Measurements from ENCODE around the gene PEAK3.

Gene PEAK3

GRCh38 chr19:2315121-2315817 is 33.3 kb upstream of the PEAK3 start:
- FAIRE-seq, result no peak

- no peak for FAIRE-seq
Measured at GRCh38 chr19:2312820-2313501, 31.0 kb upstream of the PEAK3 start.

DNA sequence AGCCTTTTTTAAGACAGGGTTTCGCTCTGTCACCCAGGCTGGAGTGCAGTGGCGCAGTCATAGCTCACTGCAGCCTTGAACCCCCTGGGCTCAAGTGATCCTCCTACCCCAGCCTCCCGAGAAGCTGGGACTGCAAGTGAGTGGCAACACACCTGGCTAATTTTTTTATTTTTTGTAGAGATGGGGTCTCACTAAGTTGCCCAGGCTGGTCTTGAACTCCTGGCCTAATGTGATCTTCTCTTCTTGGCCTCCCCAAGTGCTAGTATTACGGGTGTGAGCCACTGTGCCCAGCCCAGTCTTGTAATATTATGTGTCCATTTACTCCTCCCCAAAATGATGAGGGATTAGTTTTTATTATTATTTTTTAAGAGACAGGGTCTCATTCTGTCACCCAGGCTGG is 29.1 kb upstream of the PEAK3 start:
- no peak for FAIRE-seq

DNA sequence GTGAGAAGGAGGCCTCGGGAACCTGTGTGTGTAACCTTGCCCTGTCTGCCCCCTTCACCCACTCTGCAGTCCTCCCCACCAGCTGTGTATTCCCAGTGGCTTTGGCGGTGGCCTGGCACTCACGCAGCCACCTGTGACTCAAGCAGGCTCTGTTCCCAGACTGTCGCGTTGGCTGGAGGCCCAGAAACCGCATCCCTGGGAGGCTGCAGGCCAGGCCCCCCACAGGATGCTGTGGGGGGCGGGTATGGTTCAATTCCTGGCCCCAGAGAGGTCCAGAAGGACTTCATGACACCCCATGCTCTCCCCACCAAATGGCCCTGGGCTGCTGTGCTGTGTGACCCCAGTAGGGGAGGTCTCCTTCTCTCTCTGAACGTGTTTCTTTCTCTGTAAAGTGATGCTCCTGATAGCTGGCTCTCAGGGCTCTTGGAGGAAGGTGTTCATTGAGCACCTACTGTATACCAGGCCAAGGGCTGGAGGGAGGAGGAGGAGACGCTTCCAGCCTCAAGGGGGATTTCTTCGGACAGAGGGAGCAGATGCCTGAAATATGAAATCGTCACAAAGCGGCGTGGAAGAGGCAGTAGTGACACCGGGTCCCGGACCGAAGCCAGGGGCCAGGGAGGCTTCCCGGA is 27.9 kb upstream of the PEAK3 start:
- FAIRE-seq, result no peak

DNA sequence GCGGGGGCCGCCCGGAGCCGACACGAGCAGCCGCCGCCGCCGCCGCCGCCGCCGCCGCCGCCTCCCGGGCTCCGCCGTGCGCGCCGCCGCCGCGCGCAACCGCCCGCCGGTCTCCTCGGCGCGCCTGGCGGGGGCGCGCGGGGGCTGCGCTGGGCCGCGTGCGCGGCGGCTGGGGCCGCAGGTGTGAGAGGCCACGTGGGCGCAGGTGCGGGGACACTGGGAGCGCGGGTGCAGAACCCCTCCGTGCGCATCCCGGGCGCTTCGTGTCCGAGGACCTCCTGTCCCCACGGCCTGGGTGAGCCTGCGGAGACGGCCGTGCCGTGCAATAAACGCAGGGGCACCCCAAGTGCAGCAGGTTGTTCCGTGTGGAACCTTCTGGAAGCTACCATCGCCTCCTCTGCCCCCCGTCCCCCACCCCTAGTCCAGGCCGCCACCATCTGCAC is 26.2 kb upstream of the PEAK3 start, which contains the start of gene LINGO3:
TSS of gene LINGO3 (minus strand) at position 41 of the 443 bp plus-strand sequence. CDS start 16,378 bp downstream, outside the sequence.
- no peak for FAIRE-seq

DNA sequence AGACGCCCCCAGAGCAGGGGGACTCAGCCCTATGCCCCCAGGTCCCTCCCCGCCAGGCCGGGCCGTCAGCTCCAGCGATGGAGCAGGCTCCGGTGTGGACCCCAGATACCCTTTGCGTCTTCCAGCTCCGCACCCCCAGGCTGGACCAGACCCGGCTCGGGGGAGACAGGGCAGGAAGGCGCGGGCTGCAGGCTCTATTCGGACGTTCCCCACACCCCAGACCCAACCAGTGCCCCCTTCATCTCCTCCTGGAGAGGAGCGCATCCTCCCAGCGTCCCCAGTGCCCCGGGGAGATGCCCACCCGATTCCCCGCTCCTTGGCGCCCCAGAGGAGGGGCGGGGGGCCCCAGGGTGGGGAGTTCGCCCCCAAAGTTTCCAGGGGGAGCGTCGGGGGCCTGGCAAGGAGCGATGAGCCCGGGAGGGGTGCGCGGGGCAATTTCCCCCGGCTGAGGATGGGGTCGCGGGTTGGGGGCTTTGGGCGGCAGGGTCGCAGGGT is 25.6 kb upstream of the PEAK3 start:
- no peak for FAIRE-seq

- no peak for FAIRE-seq
Measured at GRCh38 chr19:2306971-2307370, 25.0 kb upstream of the PEAK3 start.

GRCh38 chr19:2306281-2306806 is 24.4 kb upstream of the PEAK3 start:
- no peak for FAIRE-seq

DNA sequence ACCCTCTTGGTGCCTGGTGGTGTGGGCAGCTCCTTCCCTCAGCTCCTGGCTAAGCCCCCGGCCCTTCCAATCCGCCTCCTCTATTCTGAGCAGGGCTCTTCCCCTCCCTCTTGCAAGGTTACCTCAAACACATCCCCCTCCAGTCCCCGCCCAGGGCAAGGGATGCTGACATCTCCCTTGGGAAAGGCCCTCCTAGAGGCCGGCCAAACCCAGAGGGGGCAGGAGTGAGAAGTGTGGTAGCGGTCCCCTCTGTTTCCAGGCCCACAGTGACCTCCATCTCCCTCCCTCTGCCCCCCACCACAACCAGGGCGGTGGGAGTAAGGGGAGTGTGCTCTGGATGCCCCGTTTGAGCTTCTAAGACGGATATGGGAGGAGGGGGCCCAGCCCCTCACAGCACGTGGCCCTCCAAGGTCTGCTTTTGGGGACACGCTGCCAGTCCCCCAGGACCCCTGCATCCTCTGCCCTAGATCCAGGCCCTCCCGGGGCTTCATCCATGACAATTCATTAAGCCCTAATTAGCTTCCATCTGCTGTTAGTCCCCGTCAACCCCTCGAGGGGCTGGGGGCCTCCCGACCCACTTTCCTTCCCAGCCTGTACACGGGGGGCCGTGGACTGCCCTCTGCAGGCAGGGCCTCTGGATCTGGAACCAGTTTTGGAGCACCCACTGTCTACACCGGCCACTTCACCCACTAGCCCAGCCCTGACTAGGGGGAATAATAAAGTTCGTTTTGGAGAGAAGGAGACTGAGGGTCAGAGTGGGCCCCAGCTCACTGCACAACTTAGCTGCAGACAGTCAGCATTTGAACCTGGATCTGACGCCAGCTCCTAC is 23.7 kb upstream of the PEAK3 start:
- FAIRE-seq, result no peak

GRCh38 chr19:2303211-2303798 is 21.3 kb upstream of the PEAK3 start:
- FAIRE-seq, result no peak

- FAIRE-seq, result no peak
Measured at GRCh38 chr19:2302319-2303210, 20.6 kb upstream of the PEAK3 start.

GRCh38 chr19:2300533-2300932 is 18.6 kb upstream of the PEAK3 start:
- FAIRE-seq, result no peak

DNA sequence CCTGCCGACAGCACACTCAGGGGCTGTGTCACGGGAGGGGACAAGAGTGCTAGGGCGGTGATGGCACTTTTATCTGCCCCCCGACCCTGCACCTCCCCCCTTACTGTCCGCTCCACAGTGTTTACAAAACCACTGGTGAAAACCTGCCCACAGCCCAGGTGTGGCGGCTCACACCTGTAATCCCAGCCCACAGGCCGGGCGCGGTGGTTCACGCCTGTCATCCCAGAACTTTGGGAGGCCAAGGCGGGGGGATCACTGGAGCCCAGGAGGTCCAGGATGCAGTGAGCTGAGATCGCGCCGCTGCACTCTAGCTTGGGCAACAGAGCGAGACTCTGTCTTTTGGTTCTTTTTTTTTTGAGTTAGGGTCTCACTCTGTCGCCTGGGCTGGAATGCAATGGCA is 14.2 kb upstream of the PEAK3 start:
- no peak for FAIRE-seq

- FAIRE-seq, result no peak
Measured at GRCh38 chr19:2294687-2295335, 12.8 kb upstream of the PEAK3 start.

DNA sequence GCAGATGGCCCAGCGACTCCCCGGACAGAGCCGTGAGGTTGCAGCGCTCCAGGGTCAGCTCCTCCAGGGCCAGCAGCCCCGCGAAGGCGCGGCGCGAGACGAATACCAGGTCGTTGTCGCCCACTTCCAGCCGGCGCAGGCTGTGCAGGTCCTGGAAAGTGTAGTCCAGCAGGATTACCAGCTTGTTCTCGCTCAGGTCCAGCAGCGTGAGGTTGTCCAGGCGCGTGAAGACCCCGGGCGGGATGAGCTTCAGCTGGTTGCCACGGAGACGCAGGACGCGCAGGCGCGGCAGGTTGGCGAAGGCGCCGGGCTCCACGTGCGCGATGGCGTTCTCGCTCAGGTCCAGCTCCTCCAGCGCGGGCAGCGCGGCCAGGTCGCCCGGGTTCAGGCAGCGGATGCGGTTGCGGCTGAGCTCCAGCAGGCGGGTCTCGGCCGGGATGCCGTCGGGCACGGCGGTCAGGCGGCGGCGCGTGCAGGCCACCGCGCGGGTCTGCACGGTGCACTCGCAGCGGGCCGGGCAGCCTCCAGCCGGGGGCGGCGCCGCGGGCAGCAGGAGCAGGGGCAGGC is 9.3 kb upstream of the PEAK3 start:
- FAIRE-seq, result no peak

DNA sequence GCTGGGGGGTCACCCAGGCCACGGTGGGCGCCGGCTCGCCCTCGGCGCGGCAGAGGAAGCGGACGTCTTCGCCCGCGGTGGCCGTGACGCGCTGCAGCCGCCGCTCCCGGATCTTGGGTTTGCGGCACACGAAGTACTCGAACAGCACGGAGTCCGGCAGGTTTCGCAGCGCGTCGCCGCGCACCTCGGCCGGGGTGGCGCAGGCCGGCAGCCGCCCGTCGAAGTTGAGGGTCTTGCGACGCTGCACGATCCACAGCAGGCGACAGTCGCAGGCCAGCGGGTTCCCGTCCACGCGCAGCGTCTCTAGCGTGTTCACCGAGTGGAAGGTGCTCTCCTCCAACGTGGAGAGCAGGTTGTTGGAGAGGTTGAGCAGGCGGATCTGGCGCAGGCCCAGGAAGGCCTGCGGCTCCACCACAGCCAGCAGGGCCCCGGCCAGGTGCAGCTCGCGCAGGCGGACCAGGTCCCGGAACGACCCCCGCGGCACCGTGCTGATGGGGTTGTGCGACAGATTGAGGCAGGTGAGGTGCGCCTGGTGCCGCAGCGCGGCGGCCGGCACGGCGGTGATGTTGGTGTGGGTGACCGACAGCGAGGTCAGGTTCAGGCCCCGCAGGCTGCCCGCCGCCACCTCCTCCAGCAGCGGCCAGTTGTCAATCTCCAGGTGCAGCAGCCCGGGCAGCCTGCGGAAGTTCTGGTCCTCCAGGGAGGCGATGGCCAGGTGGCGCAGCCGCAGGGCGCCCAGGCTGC is 8.6 kb upstream of the PEAK3 start:
- FAIRE-seq, result no peak

- no peak for FAIRE-seq
Measured at GRCh38 chr19:2289714-2290435, 7.9 kb upstream of the PEAK3 start.

DNA sequence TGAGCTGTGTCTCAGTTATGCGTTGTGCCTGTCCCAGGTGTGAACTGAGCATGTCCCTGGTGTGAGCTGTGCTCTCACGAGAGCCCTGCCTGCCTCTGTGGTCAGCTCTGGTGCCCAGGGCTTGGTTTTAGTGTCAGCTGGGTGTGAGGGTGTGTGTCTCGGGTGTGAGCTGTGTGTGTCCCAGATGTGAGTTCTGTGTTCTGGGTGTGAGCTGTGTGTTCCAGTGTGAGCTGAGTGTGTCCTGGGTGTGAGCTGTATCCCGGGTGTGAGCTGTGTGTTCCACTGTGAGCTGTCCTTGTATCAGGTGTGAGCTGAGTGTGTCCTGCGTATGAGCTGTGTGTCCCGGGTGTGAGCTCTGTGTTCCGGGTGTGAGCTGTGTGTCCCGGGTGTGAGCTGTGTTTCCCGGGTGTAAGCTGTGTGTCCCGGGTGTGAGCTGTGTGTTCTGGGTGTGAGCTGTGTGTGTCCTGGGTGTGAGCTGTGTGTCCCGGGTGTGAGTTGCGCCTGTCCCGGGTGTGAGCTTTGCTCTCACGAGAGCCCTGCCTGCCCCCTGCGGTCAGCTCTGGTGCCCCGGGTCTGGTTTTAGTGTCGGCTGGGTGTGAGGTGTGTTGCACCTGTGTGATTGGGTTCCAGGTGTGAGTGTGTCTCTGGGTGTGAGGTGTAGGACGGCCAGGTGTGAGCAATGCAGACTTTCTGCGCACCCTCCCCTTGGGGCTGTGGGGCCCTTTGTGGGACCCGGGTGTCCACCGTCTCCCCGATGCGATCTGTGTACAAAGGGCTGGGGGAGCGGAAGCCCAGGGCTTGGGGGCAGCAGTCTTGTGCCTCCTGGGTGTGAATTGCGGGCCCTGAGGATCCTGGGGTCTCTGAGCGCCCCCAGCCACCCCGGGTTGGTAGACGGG is 7.1 kb upstream of the PEAK3 start:
- no peak for FAIRE-seq
